Activated CD4-positive, CD25-positive, alpha-beta regulatory T cell treated with anti-CD3 and anti-CD28 coated beads, Interleukin-2, amount 50 U/mL, for 16 hours (primary cell): ENCODE results near the gene PLA2G15.

Experiments used
- DNase-seq: peaks from one replicate; pipeline ENCODE4 v3.0.0-alpha.2; 2020; ENCODE audit warnings: low read depth, low spot score

Gene PLA2G15

GRCh38 chr16:68253721-68254120 lies 8.5 kb downstream of the PLA2G15 start:
- no peak for DNase-seq

GRCh38 chr16:68255712-68256111 lies 10.5 kb downstream of the PLA2G15 start:
- no peak for DNase-seq

- no peak for DNase-seq
These were observed 12.2 kb downstream of the PLA2G15 start for GRCh38 chr16:68257251-68257905.

GRCh38 chr16:68257906-68258800 lies 13.0 kb downstream of the PLA2G15 start:
- DNase-seq: no peak

GRCh38 chr16:68259007-68259825 lies 14.0 kb downstream of the PLA2G15 start:
- DNase-seq: no peak

- DNase-seq: no peak
These were observed 18.5 kb downstream of the PLA2G15 start for GRCh38 chr16:68263559-68264127.

GRCh38 chr16:68264128-68265077 lies 19.2 kb downstream of the PLA2G15 start, which contains the start of gene SLC7A6:
SLC7A6 (plus strand) TSS chr16:68264526; CDS start chr16:68274727, 10,201 bp downstream.
- peak; percentile 58 for DNase-seq

GRCh38 chr16:68265078-68265920 lies 20.1 kb downstream of the PLA2G15 start:
- no peak for DNase-seq

GRCh38 chr16:68267612-68268405 lies 22.6 kb downstream of the PLA2G15 start:
- no peak for DNase-seq

GRCh38 chr16:68269793-68270192 lies 24.6 kb downstream of the PLA2G15 start:
- DNase-seq: no peak

- DNase-seq: no peak
These were observed 25.2 kb downstream of the PLA2G15 start for GRCh38 chr16:68270353-68270752.

- DNase-seq: no peak
These were observed 27.5 kb downstream of the PLA2G15 start for GRCh38 chr16:68272507-68273209.

GRCh38 chr16:68273459-68273858 lies 28.3 kb downstream of the PLA2G15 start:
- no peak for DNase-seq

GRCh38 chr16:68273896-68274295 lies 28.7 kb downstream of the PLA2G15 start:
- no peak for DNase-seq

GRCh38 chr16:68274441-68274840 lies 29.3 kb downstream of the PLA2G15 start:
- DNase-seq: no peak

GRCh38 chr16:68275611-68276191 lies 30.5 kb downstream of the PLA2G15 start:
- no peak for DNase-seq

GRCh38 chr16:68276223-68276622 lies 31.1 kb downstream of the PLA2G15 start:
- DNase-seq: no peak
